GM12872 (cell line): Measurements from ENCODE around the gene TAF6.
A peak's percentile ranks its signal among the peaks of the same experiment; 100 is the strongest.

Experiments
- TF ChIP-seq, protein P1 (sequence below): IDR thresholded peaks from 3 replicates; pipeline ENCODE4 v1.5.1; 2011; ENCODE audit warnings: low read depth, mild to moderate bottlenecking, low read length, moderate library complexity; ENCODE audit not compliant: insufficient read depth

TAF6 gene

DNA sequence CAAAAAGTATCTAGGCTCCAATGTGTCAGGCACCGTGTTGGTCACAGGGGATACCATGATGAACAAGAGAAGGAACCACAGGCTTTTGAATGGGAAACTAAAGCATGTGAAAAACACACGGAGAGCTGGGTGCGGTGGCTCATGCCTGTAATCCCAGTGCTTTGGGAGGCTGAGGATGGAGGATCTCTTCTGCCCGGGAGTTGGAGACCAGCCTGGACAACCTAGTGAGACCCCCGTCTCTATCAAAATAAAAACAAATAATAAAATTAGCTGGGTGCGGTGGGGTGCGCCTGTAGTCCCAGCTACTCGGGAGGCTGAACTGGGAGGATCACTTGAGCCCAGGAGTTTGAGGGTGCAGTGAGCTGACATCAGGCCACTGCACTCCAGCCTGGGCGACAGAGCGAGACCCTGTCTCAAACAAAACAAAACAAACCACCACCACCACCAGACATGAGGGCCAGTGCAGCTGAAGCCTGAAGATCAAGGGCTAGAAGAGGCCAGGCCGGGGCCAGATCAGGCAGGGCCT lies 31.0 kb downstream of the TAF6 start:
- TF ChIP-seq, protein P1, sequence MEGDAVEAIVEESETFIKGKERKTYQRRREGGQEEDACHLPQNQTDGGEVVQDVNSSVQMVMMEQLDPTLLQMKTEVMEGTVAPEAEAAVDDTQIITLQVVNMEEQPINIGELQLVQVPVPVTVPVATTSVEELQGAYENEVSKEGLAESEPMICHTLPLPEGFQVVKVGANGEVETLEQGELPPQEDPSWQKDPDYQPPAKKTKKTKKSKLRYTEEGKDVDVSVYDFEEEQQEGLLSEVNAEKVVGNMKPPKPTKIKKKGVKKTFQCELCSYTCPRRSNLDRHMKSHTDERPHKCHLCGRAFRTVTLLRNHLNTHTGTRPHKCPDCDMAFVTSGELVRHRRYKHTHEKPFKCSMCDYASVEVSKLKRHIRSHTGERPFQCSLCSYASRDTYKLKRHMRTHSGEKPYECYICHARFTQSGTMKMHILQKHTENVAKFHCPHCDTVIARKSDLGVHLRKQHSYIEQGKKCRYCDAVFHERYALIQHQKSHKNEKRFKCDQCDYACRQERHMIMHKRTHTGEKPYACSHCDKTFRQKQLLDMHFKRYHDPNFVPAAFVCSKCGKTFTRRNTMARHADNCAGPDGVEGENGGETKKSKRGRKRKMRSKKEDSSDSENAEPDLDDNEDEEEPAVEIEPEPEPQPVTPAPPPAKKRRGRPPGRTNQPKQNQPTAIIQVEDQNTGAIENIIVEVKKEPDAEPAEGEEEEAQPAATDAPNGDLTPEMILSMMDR, result no peak

DNA sequence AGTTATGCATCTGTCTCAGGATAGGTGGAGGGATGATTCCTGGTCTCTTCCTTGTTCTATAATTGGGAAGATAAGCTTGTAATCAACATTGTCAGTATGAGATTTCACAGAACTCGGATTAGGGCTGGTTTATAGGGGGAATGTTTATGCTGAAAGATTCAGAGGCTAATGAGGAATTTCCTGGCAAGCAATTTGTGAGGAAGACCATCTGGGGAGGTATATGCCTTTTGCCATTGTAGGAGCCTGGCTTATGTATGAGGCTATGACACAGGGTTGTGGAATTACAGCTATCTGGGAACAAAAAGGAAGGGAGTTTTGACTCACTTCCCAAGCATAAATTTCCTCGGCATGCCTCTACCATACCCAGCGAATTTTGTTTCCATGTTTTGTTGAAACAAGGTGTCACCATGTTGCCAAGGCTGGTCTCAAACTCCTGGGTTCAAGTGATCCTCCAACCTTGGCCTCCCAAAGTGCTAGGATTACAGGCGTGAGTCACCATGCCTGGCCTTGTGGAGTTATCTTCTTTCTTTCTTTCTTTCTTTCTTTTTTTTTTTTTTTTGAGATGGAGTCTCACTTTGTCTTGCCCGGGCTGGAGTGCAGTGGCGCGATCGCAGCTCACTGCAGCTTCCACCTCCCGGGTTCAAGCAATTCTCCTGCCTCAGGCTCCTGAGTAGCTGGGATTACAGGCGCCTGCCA lies 32.0 kb downstream of the TAF6 start:
- TF ChIP-seq, protein P1, result no peak

DNA sequence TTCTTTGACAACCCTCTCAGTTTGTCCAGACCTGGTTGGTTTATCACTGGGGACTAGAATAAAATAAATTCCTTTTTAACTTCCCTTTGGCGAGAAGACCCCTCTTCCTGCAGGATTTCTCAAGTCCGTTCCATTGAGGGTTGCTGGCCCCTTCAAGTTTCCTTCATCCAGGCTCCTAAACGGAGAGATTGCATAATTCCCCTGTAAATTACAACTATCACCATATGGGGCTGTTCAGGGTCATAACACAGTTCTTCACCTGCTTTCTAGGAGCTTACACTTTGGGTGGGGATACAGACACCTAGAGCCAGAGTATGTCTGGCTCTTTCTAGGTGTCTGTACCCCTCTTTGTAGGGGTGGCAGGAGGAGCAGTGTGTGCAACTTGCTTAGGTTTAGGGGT lies 33.6 kb downstream of the TAF6 start:
- TF ChIP-seq, protein P1, result no peak

GRCh38 chr7:100082978-100083377 lies 36.2 kb downstream of the TAF6 start:
- TF ChIP-seq, protein P1, result no peak

GRCh38 chr7:100081535-100082102 lies 37.5 kb downstream of the TAF6 start, which contains the start of gene ZNF3:
Gene ZNF3 (minus strand): TSS chr7:100081723. CDS start chr7:100077357, 4,366 bp downstream.
- TF ChIP-seq, protein P1, result peak; percentile 82

- TF ChIP-seq, protein P1, result no peak
Observed at GRCh38 chr7:100080907-100081534, 38.1 kb downstream of the TAF6 start.

GRCh38 chr7:100079024-100079560 lies 40.1 kb downstream of the TAF6 start:
- TF ChIP-seq, protein P1, result no peak
